Suppressor macrophage treated with lipopolysaccharide for 1 hour (primary cell): ENCODE data around the gene CBFA2T2.

Experiments
- DNase-seq, 3 donors: peaks; one replicate each; pipeline ENCODE4 v3.0.0-alpha.2; 2020 to 2022

Gene CBFA2T2

DNA sequence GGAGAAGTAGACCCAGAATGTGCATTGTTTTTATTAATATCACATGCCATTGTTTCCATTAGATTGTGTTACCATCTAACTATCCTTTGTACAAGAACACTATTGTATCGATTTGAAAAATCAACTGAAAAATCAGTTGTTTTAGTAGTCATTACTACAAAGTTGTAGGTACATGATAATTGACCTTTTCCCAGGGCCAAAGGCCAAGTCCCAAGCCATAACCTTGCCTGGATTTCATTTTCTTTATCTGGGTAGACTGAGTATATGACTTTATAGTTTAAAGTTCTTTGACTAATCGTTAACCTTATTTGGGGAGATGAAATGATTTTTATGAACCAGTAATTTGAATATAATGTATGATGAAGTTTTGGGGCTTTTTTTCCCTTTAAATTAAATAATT, 93.2 kb downstream of the CBFA2T2 start:
- no peak for DNase-seq

- no peak for DNase-seq
Observed at GRCh38 chr20:33584976-33585375, 95.1 kb downstream of the CBFA2T2 start.

- no peak for DNase-seq
Observed at GRCh38 chr20:33585413-33585812, 95.5 kb downstream of the CBFA2T2 start.

DNA sequence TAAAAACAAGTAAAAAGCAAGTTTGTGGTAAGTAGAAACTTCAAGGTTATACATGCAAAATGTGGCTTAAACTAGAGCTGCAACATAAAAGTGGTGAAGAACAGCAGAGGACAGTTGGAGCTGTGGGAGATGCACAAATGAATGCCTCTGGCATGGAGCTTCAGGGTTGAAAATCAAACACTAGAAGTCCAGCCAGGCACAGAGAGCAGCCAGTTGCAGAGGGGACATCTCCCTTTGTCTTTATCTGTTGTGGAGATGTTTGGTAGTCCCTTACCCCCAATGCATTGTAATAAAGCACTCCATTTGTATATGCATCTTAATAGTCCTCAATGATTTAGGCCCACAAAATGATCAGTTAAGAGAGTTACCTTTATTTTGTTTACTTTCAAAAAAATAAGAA, 99.2 kb downstream of the CBFA2T2 start:
- no peak for DNase-seq

- DNase-seq, result peak; percentile 24 to 47 (median 35)
Observed at GRCh38 chr20:33591901-33592300, 102.0 kb downstream of the CBFA2T2 start.

GRCh38 chr20:33594743-33595142, 104.8 kb downstream of the CBFA2T2 start:
- DNase-seq, result no peak

DNA sequence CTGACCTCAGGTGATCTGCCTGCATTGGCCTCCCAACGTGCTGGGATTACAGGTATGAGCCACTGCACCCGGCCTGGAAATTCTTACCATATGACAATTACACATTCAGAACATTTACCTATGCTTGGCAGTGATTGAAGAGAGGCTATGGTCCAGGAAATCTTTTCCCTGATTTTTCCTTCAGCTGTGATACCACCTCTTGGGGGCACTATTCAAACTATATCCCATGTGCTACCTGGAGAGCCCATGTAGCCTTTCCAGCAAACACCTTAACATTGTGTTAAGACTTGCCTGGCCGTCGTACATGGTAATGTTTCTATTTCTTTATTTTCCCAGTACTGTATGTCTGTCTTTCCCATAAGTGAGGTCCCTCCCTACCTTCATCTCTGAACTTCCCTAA, 110.5 kb downstream of the CBFA2T2 start:
- DNase-seq, result no peak

- DNase-seq, result no peak
Observed at GRCh38 chr20:33600981-33601380, 111.1 kb downstream of the CBFA2T2 start.

GRCh38 chr20:33601861-33602260, 112.0 kb downstream of the CBFA2T2 start:
- no peak for DNase-seq

- DNase-seq, result no peak
Observed at GRCh38 chr20:33602826-33603590, 113.1 kb downstream of the CBFA2T2 start.

- DNase-seq, result no peak
Observed at GRCh38 chr20:33604084-33604990, 114.4 kb downstream of the CBFA2T2 start.

- no peak for DNase-seq
Observed at GRCh38 chr20:33604991-33605370, 115.1 kb downstream of the CBFA2T2 start.

DNA sequence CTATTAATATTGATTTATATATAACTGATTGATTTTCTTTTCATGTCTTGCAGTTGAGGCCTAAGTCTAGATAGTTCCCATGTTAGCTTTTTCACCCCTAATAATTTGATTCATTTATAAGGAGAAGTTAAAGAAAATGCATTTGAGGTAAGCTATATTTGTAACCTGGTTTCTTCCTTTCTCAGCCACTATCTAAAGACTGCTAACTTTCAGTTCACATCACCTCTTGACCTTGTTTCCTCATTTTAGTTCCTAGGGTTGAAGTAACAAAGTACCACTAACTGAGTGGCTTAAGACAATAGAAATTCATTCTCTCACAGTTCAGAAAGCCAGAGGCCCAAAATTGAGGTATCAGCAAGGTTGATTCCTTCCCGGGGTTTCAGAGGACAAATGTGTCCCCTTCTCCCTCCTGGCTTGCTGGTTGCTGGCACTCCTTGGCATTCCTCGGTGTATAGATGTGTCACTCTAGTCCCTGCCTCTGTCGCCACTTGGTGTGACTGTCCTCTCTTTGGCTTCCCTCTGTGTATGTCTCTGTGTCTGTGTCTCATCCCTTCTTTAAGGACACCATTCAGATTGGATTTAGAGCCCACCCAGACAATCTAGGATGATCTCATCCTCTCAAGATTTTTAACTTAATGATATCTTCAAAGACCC, 116.3 kb downstream of the CBFA2T2 start:
- no peak for DNase-seq

DNA sequence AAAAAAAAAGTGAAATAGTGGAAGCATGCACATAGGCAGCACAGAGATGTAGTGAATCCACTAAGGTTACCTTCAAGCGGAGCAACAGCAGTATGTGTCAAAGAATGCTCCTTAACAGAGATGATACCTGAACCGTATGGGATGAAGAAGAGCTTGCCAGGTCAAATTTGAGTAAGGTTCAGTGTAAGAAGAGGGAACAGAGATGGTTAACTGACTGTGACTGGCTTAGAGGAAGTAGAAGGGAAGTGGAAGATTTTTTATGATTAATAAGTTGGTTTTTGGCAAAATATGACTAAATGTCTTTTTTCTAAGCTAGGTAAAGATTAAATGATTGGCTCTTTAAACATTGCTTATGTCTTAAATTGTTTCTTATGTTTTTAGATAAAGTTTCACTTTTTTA, 119.6 kb downstream of the CBFA2T2 start:
- DNase-seq, result peak in 1 of 3 donors; percentile 6

DNA sequence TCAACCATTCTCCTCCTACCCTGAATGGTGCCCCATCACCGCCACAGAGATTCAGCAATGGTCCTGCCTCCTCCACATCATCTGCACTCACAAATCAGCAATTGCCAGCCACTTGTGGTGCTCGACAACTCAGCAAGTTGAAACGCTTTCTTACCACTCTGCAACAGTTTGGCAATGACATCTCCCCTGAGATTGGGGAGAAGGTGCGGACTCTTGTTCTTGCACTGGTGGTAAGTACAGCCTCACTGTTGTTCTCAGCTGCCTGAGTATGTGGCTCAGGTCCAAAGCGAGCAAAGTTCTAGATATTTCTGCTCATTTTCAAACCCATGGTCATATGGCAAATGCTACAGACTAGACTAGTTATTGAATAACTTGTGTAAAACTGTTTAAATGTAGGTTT, 121.2 kb downstream of the CBFA2T2 start:
- no peak for DNase-seq

DNA sequence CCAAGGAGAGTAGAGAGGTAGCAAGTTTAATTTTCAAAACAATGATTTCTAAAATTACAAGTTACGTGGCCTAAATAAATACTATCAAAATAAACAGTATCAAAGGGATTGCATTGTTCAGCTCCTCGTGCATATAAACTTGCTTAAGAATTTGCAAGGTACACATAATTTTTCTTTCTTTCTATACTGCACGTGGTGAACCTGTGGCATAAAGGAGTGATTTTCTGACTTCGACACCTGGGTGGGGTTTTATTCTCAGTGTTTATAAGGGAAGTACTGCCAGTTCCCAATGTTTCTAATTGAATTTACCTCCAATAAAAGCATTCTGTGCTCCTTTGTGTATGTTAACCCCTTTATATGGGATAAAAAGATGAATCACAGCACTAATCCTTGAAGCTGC, 122.1 kb downstream of the CBFA2T2 start:
- no peak for DNase-seq

GRCh38 chr20:33621717-33622400, 132.0 kb downstream of the CBFA2T2 start:
- DNase-seq, result no peak

- no peak for DNase-seq
Observed at GRCh38 chr20:33622705-33623365, 132.9 kb downstream of the CBFA2T2 start.

DNA sequence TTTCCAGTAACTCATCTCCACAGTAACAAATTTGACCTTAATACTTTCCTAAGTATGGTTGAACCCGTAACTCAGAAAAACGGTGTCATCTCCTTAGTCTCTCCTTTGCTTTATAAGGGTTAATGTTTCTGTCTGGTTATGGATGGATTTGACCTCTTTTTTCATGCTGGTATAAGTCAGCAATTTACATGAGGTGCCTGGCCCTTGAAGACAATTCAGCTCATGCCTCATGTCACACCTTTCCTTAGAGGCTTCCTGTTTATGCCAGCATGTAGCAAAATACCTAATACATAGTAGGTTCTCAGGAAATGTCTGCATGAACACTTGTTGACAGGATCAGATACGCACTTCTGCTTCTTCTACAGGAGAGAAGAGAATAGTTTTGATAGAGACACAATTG, 134.5 kb downstream of the CBFA2T2 start:
- DNase-seq, result no peak

- DNase-seq, result no peak
Observed at GRCh38 chr20:33626190-33626589, 136.3 kb downstream of the CBFA2T2 start.

DNA sequence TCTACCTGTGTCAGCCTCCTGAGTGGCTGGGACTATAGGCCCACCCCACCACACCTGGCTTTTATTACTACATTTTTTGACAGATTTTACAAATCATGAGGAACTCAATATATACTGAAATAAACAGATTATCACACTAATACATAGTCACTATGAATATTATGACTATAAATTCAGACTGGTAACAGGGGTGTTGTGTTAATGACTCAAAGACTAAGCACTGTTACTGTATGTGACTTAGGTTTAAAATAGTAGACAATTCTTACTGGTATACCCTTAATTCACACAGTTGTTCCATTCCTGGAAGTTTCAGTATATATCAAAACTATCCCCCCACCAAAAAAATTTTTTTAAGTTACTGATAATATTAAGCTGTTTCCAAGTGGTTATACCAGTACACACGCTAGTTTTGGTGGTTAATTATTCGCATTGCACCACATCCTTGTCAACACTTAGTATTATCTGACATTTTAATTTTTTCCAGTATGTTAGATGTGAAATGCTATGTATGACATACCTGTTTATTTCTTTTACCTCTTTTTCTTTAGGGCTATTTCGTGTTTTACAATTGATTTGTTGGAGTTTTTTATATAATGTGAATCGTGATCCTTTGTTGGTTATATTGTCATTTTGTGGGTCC, 137.8 kb downstream of the CBFA2T2 start:
- DNase-seq, result no peak

GRCh38 chr20:33629533-33629932, 139.6 kb downstream of the CBFA2T2 start:
- DNase-seq, result no peak
